ENCODE results near the gene ADAMTSL1.
A peak's percentile ranks its signal among the peaks of the same experiment; 100 is the strongest.

Gene ADAMTSL1

GRCh38 chr9:18829066-18829465 is 355.1 kb downstream of the ADAMTSL1 start:
- no peak for DNase-seq
- in situ Hi-C loops (cut with HindIII; ENCODE audit: low pct_ligation_motif_present, low pct_unique_long_range_greater_than_20kb, low sequenced_read_pairs), result no loop called here

GRCh38 chr9:18829873-18830272 is 355.9 kb downstream of the ADAMTSL1 start:
- peak; percentile 8 for DNase-seq
- in situ Hi-C loops (cut with HindIII; ENCODE audit: low pct_ligation_motif_present, low pct_unique_long_range_greater_than_20kb, low sequenced_read_pairs), result no loop called here

GRCh38 chr9:18834740-18835361 is 360.9 kb downstream of the ADAMTSL1 start:
- in situ Hi-C loops (cut with HindIII; ENCODE audit: low pct_ligation_motif_present, low pct_unique_long_range_greater_than_20kb, low sequenced_read_pairs), result no loop called here
- no peak for DNase-seq

GRCh38 chr9:18837402-18837801 is 363.4 kb downstream of the ADAMTSL1 start:
- in situ Hi-C loops (cut with HindIII; ENCODE audit: low pct_ligation_motif_present, low pct_unique_long_range_greater_than_20kb, low sequenced_read_pairs), result no loop called here
- DNase-seq, result no peak

GRCh38 chr9:18847576-18848275 is 373.8 kb downstream of the ADAMTSL1 start:
- no peak for DNase-seq
- in situ Hi-C loops (cut with HindIII; ENCODE audit: low pct_ligation_motif_present, low pct_unique_long_range_greater_than_20kb, low sequenced_read_pairs), result no loop called here

- in situ Hi-C loops (cut with HindIII; ENCODE audit: low pct_ligation_motif_present, low pct_unique_long_range_greater_than_20kb, low sequenced_read_pairs), result no loop called here
- no peak for DNase-seq
Measured at GRCh38 chr9:18848657-18849056, 374.7 kb downstream of the ADAMTSL1 start.

- no peak for DNase-seq
- in situ Hi-C loops (cut with HindIII; ENCODE audit: low pct_ligation_motif_present, low pct_unique_long_range_greater_than_20kb, low sequenced_read_pairs), result no loop called here
Measured at GRCh38 chr9:18849270-18849669, 375.3 kb downstream of the ADAMTSL1 start.

- in situ Hi-C loops (cut with HindIII; ENCODE audit: low pct_ligation_motif_present, low pct_unique_long_range_greater_than_20kb, low sequenced_read_pairs), result no loop called here
- no peak for DNase-seq
Measured at GRCh38 chr9:18849890-18850677, 376.1 kb downstream of the ADAMTSL1 start.

- in situ Hi-C loops (cut with HindIII; ENCODE audit: low pct_ligation_motif_present, low pct_unique_long_range_greater_than_20kb, low sequenced_read_pairs), result no loop called here
- DNase-seq, result no peak
Measured at GRCh38 chr9:18851069-18851795, 377.3 kb downstream of the ADAMTSL1 start.

- DNase-seq, result no peak
- in situ Hi-C loops (cut with HindIII; ENCODE audit: low pct_ligation_motif_present, low pct_unique_long_range_greater_than_20kb, low sequenced_read_pairs), result no loop called here
Measured at GRCh38 chr9:18855656-18856055, 381.7 kb downstream of the ADAMTSL1 start.

- no peak for DNase-seq
- in situ Hi-C loops (cut with HindIII; ENCODE audit: low pct_ligation_motif_present, low pct_unique_long_range_greater_than_20kb, low sequenced_read_pairs), result no loop called here
Measured at GRCh38 chr9:18857334-18857733, 383.4 kb downstream of the ADAMTSL1 start.

GRCh38 chr9:18857769-18858168 is 383.8 kb downstream of the ADAMTSL1 start:
- in situ Hi-C loops (cut with HindIII; ENCODE audit: low pct_ligation_motif_present, low pct_unique_long_range_greater_than_20kb, low sequenced_read_pairs), result no loop called here
- no peak for DNase-seq

- in situ Hi-C loops (cut with HindIII; ENCODE audit: low pct_ligation_motif_present, low pct_unique_long_range_greater_than_20kb, low sequenced_read_pairs), result no loop called here
Measured at GRCh38 chr9:18861609-18862544, 387.9 kb downstream of the ADAMTSL1 start.

GRCh38 chr9:18863791-18864190 is 389.8 kb downstream of the ADAMTSL1 start:
- DNase-seq, result no peak
- in situ Hi-C loops (cut with HindIII; ENCODE audit: low pct_ligation_motif_present, low pct_unique_long_range_greater_than_20kb, low sequenced_read_pairs), result no loop called here

More at GRCh38 chr9:18861609-18862544, 387.9 kb downstream of the ADAMTSL1 start:
- DNase-seq, result no peak

GRCh38 chr9:18864516-18864915 is 390.6 kb downstream of the ADAMTSL1 start:
- in situ Hi-C loops (cut with HindIII; ENCODE audit: low pct_ligation_motif_present, low pct_unique_long_range_greater_than_20kb, low sequenced_read_pairs), result no loop called here
- DNase-seq, result no peak

GRCh38 chr9:18865542-18865941 is 391.6 kb downstream of the ADAMTSL1 start:
- DNase-seq, result no peak
- in situ Hi-C loops (cut with HindIII; ENCODE audit: low pct_ligation_motif_present, low pct_unique_long_range_greater_than_20kb, low sequenced_read_pairs), result no loop called here

- no peak for DNase-seq
- in situ Hi-C loops (cut with HindIII; ENCODE audit: low pct_ligation_motif_present, low pct_unique_long_range_greater_than_20kb, low sequenced_read_pairs), result no loop called here
Measured at GRCh38 chr9:18866121-18866831, 392.3 kb downstream of the ADAMTSL1 start.

Data from ACHN (cell line).